GM23338 (cell line): ENCODE data around the gene OR13C4. TPM values are rescaled to one million over a fixed set of nuclear protein-coding genes. Genes with fewer than 3 reads are reported as not detected.

Experiments
- ATAC-seq: fragments of 200-7000 bp; cut with Tn5 transposase; 3 replicates; pipeline ENCODE4 v1.9.1; 2020
- DNase-seq: peaks from one replicate; pipeline ENCODE4 v3.0.0-alpha.2; 2015; ENCODE audit warnings: low spot score
- H2AFZ ChIP-seq: fragments of 200-600 bp; sonication (generic); 2 replicates; pipeline ENCODE4 v1.8.0; 2016; ENCODE audit warnings: antibody characterized with exemption, mild to moderate bottlenecking, moderate library complexity
- H3F3A ChIP-seq: fragments of 200-600 bp; sonication (generic); replicated peaks from 2 replicates; pipeline ENCODE4 v1.8.0; 2017; ENCODE audit warnings: antibody characterized with exemption, mixed run types, low read depth
- H3K27ac ChIP-seq: fragments of 200-600 bp; sonication (generic); 2 replicates; pipeline ENCODE4 v1.6.1; 2016; ENCODE audit warnings: low read depth
- H3K27me3 ChIP-seq: fragments of 200-600 bp; sonication (generic); 2 replicates; pipeline ENCODE4 v1.8.0; 2016; ENCODE audit warnings: mild to moderate bottlenecking, mixed run types, moderate library complexity; ENCODE audit not compliant: insufficient read depth
- H3K36me3 ChIP-seq: fragments of 200-600 bp; sonication (generic); 2 replicates; pipeline ENCODE4 v1.8.0; 2016; ENCODE audit warnings: mild to moderate bottlenecking; ENCODE audit not compliant: insufficient read depth
- H3K4me1 ChIP-seq: fragments of 200-600 bp; sonication (generic); 2 replicates; pipeline ENCODE4 v1.8.0; 2016; ENCODE audit warnings: mild to moderate bottlenecking, moderate library complexity; ENCODE audit not compliant: insufficient read depth
- H3K4me2 ChIP-seq: fragments of 200-600 bp; sonication (generic); 2 replicates; pipeline ENCODE4 v1.7.1; 2017; ENCODE audit warnings: mixed run types
- H3K4me3 ChIP-seq: fragments of 200-600 bp; sonication (generic); 2 replicates; pipeline ENCODE4 v1.6.1; 2016; ENCODE audit warnings: mixed run types
- H3K79me2 ChIP-seq: fragments of 200-600 bp; sonication (generic); replicated peaks from 2 replicates; pipeline ENCODE4 v1.8.0; 2017; ENCODE audit warnings: mild to moderate bottlenecking; ENCODE audit not compliant: insufficient read depth
- H3K9me2 ChIP-seq: fragments of 200-600 bp; sonication (generic); 2 replicates; pipeline ENCODE4 v1.8.0; 2017; ENCODE audit not compliant: insufficient read depth
- H4K20me1 ChIP-seq: fragments of 200-600 bp; sonication (generic); replicated peaks from 2 replicates; pipeline ENCODE4 v1.8.0; 2017; ENCODE audit warnings: mild to moderate bottlenecking; ENCODE audit not compliant: insufficient read depth
- H3K27ac Mint-ChIP-seq: 2 replicates; pipeline ENCODE4 v1.8.0; 2020; ENCODE audit warnings: inconsistent platforms, mild to moderate bottlenecking, moderate library complexity, mixed read lengths
- H3K27me3 Mint-ChIP-seq: 3 replicates; pipeline ENCODE4 v1.8.0; 2022; ENCODE audit warnings: low read depth, mild to moderate bottlenecking, moderate library complexity, mixed read lengths, inconsistent platforms; ENCODE audit not compliant: insufficient read depth, poor library complexity
- H3K36me3 Mint-ChIP-seq: 3 replicates; pipeline ENCODE4 v1.8.0; 2021; ENCODE audit warnings: low read depth, mild to moderate bottlenecking, inconsistent platforms, moderate library complexity, mixed read lengths
- H3K4me1 Mint-ChIP-seq: 3 replicates; pipeline ENCODE4 v1.8.0; 2020; ENCODE audit warnings: mild to moderate bottlenecking, inconsistent platforms, mixed read lengths
- H3K4me3 Mint-ChIP-seq: 3 replicates; pipeline ENCODE4 v1.8.0; 2021; ENCODE audit warnings: moderate library complexity, mild to moderate bottlenecking, inconsistent platforms, mixed read lengths
- H3K9me3 Mint-ChIP-seq: 3 replicates; pipeline ENCODE4 v1.8.0; 2020; ENCODE audit warnings: moderate library complexity, mild to moderate bottlenecking, inconsistent platforms, mixed read lengths
- CREB1 ChIP-seq: fragments of 250-450 bp; sonication (Bioruptor Pico); IDR thresholded peaks from 2 replicates; pipeline ENCODE4 v1.5.0; 2020; ENCODE audit warnings: low read depth, mild to moderate bottlenecking, moderate library complexity
- EZH2phosphoT487 ChIP-seq: fragments of 200-600 bp; sonication (generic); IDR thresholded peaks from one replicate; pipeline ENCODE4 v1.8.1; 2018; ENCODE audit warnings: antibody characterized with exemption; ENCODE audit not compliant: unreplicated experiment
- POLR2AphosphoS5 ChIP-seq: IDR thresholded peaks from 2 replicates; pipeline ENCODE4 v1.6.1; 2016; ENCODE audit warnings: antibody characterized with exemption, low read depth
- STAT1 ChIP-seq: IDR thresholded peaks from one replicate; pipeline ENCODE4 v1.6.1; 2016; ENCODE audit warnings: antibody characterized with exemption; ENCODE audit not compliant: unreplicated experiment
- polyA plus RNA-seq: library from polyadenylated mRNA; unstranded; fragments of >200 nt; fragmentation: Nextera tagmentation; extraction: Ambion mirVana; gene quantifications from 2 replicates; pipeline ENCODE4 v1.2.1, GENCODE V29; 2016
- total RNA-seq: library from RNA; depleted of rRNA; stranded (reverse); fragments of >200 nt; shearing (Covaris generic); gene quantifications from 2 replicates; pipeline ENCODE4 v1.2.3, GENCODE V29; 2014
- TF ChIP-seq, protein P1 (sequence below): IDR thresholded peaks from one replicate; pipeline ENCODE4 v1.6.1; 2018; ENCODE audit warnings: antibody characterized with exemption; ENCODE audit not compliant: unreplicated experiment
- TF ChIP-seq, protein P2 (sequence below): IDR thresholded peaks from 2 replicates; pipeline ENCODE4 v1.6.1; 2016; ENCODE audit warnings: antibody characterized with exemption
- TF ChIP-seq, protein P3 (sequence below): fragments of 250-450 bp; sonication (Bioruptor Pico); IDR thresholded peaks from 2 replicates; pipeline ENCODE4 v1.5.0; 2020; ENCODE audit warnings: mild to moderate bottlenecking, moderate library complexity

OR13C4 gene
- total and polyA plus RNA-seq, 2 experiments from 2014 or later, result not detected

DNA sequence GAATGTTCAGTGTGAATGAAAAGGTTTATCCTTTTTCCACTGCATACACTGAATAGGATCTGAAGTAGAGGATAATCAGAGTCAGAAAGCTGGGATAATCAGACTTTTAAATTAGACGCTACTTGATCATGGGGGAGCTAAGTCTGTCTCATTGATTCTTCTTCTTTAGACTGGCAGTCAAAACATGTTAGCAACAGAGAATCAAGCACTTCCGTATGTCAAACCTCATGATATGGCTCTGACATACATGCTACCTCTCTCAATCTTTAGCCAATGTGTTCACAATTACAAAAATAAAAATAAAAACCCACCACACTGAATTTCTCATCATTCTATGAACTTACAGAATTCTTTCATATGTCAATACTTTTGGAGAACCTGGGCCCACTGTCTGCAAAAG lies 42.0 kb downstream of the OR13C4 start (continued):
- TF ChIP-seq CREB1 (CRISPR knock-in tag), result no peak

DNA sequence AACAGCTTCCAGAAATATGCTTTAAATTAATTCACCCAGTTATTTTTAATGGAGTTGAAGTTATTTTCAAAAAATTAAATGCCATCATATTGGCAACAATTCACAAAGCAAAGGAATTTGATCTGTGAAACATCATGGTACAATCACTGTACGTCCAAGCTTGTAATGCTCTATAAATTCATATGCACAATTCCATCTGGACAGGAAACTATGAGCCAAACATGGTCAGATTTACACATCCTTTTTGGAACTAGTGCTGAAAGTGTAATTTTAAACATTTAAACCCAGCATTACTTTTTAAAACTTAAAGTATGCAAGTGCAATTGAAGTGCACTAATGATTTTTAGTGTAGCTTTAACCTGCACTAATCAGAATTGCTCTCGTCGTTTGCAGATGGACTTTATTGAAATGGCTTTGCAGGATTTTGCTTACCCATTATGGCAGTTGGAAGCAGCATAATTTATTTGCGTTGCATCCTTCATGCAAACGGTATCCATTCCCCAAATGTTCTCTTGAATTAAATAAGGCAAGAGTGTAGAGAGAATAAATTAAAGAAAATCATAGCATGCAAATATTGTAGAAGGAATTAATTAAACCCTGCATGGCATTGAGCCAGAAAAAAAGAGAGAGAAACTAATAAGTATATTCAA lies 44.0 kb downstream of the OR13C4 start:
- no peak overlapping the region for H3K27ac Mint-ChIP-seq
- no peaks in the 10 kb centered on the region for H3K4me1 Mint-ChIP-seq
- no peaks in the 10 kb centered on the region for H3K4me1 ChIP-seq
- TF ChIP-seq, protein P1, sequence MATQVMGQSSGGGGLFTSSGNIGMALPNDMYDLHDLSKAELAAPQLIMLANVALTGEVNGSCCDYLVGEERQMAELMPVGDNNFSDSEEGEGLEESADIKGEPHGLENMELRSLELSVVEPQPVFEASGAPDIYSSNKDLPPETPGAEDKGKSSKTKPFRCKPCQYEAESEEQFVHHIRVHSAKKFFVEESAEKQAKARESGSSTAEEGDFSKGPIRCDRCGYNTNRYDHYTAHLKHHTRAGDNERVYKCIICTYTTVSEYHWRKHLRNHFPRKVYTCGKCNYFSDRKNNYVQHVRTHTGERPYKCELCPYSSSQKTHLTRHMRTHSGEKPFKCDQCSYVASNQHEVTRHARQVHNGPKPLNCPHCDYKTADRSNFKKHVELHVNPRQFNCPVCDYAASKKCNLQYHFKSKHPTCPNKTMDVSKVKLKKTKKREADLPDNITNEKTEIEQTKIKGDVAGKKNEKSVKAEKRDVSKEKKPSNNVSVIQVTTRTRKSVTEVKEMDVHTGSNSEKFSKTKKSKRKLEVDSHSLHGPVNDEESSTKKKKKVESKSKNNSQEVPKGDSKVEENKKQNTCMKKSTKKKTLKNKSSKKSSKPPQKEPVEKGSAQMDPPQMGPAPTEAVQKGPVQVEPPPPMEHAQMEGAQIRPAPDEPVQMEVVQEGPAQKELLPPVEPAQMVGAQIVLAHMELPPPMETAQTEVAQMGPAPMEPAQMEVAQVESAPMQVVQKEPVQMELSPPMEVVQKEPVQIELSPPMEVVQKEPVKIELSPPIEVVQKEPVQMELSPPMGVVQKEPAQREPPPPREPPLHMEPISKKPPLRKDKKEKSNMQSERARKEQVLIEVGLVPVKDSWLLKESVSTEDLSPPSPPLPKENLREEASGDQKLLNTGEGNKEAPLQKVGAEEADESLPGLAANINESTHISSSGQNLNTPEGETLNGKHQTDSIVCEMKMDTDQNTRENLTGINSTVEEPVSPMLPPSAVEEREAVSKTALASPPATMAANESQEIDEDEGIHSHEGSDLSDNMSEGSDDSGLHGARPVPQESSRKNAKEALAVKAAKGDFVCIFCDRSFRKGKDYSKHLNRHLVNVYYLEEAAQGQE, result no peak
- TF ChIP-seq EZH2phosphoT487, result no peak
- TF ChIP-seq, protein P2, sequence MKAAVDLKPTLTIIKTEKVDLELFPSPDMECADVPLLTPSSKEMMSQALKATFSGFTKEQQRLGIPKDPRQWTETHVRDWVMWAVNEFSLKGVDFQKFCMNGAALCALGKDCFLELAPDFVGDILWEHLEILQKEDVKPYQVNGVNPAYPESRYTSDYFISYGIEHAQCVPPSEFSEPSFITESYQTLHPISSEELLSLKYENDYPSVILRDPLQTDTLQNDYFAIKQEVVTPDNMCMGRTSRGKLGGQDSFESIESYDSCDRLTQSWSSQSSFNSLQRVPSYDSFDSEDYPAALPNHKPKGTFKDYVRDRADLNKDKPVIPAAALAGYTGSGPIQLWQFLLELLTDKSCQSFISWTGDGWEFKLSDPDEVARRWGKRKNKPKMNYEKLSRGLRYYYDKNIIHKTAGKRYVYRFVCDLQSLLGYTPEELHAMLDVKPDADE, result no peak
- TF ChIP-seq, protein P3, sequence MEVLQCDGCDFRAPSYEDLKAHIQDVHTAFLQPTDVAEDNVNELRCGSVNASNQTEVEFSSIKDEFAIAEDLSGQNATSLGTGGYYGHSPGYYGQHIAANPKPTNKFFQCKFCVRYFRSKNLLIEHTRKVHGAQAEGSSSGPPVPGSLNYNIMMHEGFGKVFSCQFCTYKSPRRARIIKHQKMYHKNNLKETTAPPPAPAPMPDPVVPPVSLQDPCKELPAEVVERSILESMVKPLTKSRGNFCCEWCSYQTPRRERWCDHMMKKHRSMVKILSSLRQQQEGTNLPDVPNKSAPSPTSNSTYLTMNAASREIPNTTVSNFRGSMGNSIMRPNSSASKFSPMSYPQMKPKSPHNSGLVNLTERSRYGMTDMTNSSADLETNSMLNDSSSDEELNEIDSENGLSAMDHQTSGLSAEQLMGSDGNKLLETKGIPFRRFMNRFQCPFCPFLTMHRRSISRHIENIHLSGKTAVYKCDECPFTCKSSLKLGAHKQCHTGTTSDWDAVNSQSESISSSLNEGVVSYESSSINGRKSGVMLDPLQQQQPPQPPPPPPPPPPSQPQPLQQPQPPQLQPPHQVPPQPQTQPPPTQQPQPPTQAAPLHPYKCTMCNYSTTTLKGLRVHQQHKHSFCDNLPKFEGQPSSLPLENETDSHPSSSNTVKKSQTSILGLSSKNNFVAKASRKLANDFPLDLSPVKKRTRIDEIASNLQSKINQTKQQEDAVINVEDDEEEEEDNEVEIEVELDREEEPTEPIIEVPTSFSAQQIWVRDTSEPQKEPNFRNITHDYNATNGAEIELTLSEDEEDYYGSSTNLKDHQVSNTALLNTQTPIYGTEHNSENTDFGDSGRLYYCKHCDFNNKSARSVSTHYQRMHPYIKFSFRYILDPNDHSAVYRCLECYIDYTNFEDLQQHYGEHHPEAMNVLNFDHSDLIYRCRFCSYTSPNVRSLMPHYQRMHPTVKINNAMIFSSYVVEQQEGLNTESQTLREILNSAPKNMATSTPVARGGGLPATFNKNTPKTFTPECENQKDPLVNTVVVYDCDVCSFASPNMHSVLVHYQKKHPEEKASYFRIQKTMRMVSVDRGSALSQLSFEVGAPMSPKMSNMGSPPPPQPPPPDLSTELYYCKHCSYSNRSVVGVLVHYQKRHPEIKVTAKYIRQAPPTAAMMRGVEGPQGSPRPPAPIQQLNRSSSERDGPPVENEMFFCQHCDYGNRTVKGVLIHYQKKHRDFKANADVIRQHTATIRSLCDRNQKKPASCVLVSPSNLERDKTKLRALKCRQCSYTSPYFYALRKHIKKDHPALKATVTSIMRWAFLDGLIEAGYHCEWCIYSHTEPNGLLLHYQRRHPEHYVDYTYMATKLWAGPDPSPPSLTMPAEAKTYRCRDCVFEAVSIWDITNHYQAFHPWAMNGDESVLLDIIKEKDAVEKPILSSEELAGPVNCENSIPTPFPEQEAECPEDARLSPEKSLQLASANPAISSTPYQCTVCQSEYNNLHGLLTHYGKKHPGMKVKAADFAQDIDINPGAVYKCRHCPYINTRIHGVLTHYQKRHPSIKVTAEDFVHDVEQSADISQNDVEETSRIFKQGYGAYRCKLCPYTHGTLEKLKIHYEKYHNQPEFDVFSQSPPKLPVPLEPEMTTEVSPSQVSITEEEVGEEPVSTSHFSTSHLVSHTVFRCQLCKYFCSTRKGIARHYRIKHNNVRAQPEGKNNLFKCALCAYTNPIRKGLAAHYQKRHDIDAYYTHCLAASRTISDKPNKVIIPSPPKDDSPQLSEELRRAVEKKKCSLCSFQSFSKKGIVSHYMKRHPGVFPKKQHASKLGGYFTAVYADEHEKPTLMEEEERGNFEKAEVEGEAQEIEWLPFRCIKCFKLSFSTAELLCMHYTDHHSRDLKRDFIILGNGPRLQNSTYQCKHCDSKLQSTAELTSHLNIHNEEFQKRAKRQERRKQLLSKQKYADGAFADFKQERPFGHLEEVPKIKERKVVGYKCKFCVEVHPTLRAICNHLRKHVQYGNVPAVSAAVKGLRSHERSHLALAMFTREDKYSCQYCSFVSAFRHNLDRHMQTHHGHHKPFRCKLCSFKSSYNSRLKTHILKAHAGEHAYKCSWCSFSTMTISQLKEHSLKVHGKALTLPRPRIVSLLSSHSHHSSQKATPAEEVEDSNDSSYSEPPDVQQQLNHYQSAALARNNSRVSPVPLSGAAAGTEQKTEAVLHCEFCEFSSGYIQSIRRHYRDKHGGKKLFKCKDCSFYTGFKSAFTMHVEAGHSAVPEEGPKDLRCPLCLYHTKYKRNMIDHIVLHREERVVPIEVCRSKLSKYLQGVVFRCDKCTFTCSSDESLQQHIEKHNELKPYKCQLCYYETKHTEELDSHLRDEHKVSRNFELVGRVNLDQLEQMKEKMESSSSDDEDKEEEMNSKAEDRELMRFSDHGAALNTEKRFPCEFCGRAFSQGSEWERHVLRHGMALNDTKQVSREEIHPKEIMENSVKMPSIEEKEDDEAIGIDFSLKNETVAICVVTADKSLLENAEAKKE (CRISPR knock-in tag), result no peak
- no peak for TF ChIP-seq CREB1 (CRISPR knock-in tag)
- TF ChIP-seq STAT1, result no peak
- TF ChIP-seq POLR2AphosphoS5, result no peak
- no peaks in the 10 kb centered on the region for H3K79me2 ChIP-seq
- H3K27me3 ChIP-seq, result no peaks in the 10 kb centered on the region
- no peak for DNase-seq
- H3K4me3 ChIP-seq, result no peak overlapping the region
- H3K4me2 ChIP-seq, result no peak overlapping the region
- H3K36me3 ChIP-seq, result no peaks in the 10 kb centered on the region
- H3K27ac ChIP-seq, result no peak overlapping the region
- H3K36me3 Mint-ChIP-seq, result no peaks in the 10 kb centered on the region
- no peak for ATAC-seq
- no peak overlapping the region for H2AFZ ChIP-seq
- H3F3A ChIP-seq, result no peaks in the 10 kb centered on the region
- no peaks in the 10 kb centered on the region for H4K20me1 ChIP-seq
- no peaks in the 10 kb centered on the region for H3K9me2 ChIP-seq
- no peak overlapping the region for H3K4me3 Mint-ChIP-seq
- no peaks in the 10 kb centered on the region for H3K27me3 Mint-ChIP-seq
- peaks cover 6% of the 10 kb centered on the region; the same call in 1 of the 3 replicates for H3K9me3 Mint-ChIP-seq
